ENCODE results near the gene RAI1. TPM values are rescaled to one million over a fixed set of nuclear protein-coding genes. Genes with fewer than 3 reads are reported as not detected.

RAI1 gene
- total and polyA plus RNA-seq, 2 of the 13 experiments (the other 11 are each of a cell fraction or from before 2014, with no cell fraction given): 3.4 to 5.2 TPM

GRCh38 chr17:17770632-17771044, 89.4 kb downstream of the RAI1 start (continued):
- no peak for TF ChIP-seq ZBTB49 (CRISPR knock-in tag; IDR thresholded peaks at IDR 0.05; ENCODE audit: borderline replicate concordance)
- TF ChIP-seq ATF6 (CRISPR knock-in tag; conservative IDR thresholded peaks at IDR 0.05): no peak
- TF ChIP-seq PPARG (CRISPR knock-in tag; conservative IDR thresholded peaks at IDR 0.05): no peak
- no peak for TF ChIP-seq ZSCAN20 (CRISPR knock-in tag; IDR thresholded peaks at IDR 0.05; ENCODE audit: borderline replicate concordance)
- no peak for TF ChIP-seq ZNF180 (CRISPR knock-in tag; IDR thresholded peaks at IDR 0.05; ENCODE audit: borderline replicate concordance, low read depth)
- no peak for TF ChIP-seq ZNF687 (CRISPR knock-in tag; IDR thresholded peaks at IDR 0.05)

Data from HepG2 (cell line).